NCI-H2107 treated with DMSO at 0.1 percent for 48 hours (cell line): ENCODE measurements around the gene RANBP3L.
"Not testable (repeated sequence)": the region's sequence is repeated elsewhere in the genome, so short reads cannot be mapped to it uniquely, and the experiment has no call there.

Experiments used
- DNase-seq: peaks from one replicate; lab custom pipeline; 2025; ENCODE audit not compliant: unreplicated experiment; lab: John Stamatoyannopoulos, UW

The RANBP3L gene

GRCh38 chr5:36209664-36210063, 92.0 kb downstream of the RANBP3L start:
- DNase-seq = no peak

GRCh38 chr5:36208786-36209185, 92.9 kb downstream of the RANBP3L start:
- no peak for DNase-seq

DNA sequence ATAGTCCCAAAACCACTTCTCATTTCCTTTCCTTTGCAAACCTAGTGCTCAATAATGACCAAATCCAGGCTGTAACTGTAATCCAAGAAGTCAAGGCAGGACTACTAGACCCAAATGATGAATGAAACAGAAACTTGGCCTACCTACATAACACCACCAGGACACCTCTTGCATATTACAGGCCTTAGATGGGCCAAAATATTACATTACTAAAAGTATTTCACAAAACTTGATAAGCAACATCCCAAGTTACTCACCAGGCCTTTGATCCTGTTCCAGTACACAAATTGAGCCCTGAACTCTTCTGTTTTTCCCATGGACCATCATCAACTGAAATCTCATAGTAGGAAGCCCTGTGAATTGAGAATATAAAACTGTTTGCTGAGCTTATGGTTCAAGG, 94.8 kb downstream of the RANBP3L start:
- no peak for DNase-seq

- DNase-seq = no peak
Measured at GRCh38 chr5:36205329-36205728, 96.4 kb downstream of the RANBP3L start.

DNA sequence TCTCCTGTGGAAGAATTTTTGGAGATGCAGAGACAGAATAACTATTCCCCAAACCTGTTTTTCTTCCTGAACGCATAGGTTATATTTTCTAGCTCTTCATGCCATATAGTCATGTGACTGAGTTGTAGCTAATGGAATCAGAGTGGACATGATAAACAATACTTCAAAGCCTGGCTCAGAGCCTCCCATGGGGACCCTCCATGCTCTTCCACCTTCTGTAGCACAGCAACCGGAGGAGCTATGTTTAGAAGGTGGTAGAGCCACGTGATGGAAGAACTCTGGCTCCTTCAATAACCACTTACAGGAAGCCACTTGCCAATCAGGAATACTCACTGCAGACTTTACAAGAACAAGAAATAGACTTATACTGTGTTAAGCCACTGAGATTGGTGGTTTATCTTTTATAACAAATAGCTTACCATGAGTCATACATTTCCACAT, 99.2 kb downstream of the RANBP3L start:
- DNase-seq = no peak

DNA sequence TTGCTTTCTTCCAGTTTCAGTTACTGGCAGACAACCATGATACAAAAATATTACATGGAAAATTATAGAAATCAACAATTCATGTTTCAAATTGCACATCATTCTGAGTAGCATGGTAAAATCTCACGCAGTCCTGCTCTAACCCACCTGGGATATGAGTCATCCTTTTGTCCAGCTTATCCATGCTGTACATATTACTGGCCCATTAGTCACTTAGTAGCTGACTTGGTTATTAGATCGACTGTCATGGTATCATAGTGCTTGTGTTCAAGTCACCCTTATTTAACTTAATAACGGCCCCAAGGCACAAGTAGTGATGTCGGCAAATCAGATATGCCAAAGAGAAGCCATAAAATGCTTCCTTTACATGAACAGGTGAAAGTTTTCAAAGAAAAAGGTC, 101.2 kb downstream of the RANBP3L start:
- DNase-seq = no peak

GRCh38 chr5:36199620-36200019, 102.1 kb downstream of the RANBP3L start:
- DNase-seq = no peak

DNA sequence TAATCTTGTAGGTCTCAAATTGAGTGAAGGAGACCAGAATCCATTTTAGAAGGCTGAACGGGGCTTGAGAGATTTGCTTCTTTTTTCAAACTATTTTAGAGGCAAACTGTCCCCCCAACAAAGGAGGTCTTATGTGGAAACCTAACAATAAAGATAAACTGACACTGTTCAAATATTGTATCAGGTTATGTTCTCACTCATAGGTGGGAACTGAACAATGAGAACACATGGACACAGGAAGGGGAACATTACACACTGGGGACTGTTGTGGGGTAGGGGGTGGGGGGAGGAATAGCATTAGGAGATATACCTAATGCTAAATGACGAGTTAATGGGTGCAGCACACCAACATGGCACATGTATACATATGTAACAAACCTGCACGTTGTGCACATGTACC, 102.9 kb downstream of the RANBP3L start:
- not testable (repeated sequence) for DNase-seq
